ENCODE data around the gene SLC35E1.
"Not testable (repeated sequence)": the region's sequence is repeated elsewhere in the genome, so short reads cannot be mapped to it uniquely, and the experiment has no call there.

SLC35E1 gene

DNA sequence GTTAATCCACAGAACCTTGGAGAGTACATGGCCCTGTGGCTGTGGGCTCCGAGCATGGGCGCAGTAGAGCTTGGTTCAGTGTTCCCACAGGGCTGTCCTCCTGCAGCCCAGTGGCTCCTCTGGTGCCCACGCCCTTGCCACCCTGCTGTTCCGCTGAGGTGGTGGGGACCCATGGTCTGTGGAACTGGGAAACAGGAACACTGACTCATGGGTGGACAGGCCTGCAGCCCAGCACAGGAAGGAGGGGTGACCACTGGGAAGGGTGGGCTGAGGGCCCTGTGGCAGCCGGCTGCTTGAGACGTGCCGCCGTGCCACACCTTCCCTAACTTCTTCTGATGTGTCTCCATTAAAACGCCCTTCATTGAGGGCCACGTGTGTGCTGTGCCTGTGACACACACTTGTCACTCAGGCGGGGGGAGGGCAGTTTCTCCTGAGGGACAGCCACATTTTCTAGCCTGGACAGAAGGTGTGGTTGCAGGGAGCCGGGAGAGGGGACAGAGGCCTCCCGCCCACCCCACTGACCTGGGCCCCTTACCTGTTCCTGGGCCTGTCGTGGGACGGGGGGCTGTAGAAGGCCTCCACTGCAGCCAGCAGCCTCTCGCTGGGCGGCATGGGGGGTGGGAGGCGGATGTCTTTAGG lies 51.1 kb downstream of the SLC35E1 start:
- DNase-seq: no peak

DNA sequence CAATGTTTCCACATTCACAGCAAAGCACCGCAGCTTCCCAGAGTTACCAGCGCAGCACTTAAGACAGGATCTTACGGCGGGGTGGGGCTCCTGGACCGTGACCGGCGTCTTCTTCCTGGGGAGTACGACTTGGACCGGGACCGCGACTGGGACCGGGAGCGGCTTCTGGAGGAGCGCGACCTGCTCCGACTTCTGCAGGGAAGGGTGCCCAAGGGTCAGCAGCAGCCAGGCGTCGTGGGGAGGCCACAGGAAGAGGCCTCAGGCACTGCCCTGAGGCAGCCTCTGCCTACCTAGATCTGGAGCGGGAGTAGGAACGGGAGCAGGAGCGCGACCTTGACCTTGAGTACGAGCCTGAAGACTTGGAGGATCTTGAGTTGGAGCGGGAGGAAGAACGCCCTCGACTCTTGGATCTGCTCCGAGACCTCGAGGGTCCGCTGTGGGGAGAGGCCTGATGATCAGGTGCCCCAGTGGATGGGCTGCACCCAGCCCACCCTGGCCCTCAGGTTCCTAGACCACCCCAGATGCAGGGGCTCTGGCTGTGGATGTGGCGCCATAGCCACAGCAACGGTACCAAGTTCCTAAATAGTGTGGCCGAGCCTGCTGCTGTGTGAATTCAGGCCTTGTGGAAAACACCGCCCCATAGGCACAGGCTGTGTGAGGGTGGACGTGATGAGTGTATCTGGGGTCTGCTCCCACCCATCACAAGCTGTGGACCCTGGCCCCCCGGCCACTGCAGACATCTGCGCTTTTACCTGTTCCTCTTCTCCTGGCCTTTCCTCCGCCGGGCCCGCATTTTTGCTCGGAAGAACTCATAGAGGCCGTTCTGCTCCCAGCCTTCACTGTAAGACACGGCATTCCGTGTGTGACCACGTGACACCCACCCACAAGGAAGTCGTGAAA lies 51.9 kb downstream of the SLC35E1 start:
- DNase-seq: no peak

DNA sequence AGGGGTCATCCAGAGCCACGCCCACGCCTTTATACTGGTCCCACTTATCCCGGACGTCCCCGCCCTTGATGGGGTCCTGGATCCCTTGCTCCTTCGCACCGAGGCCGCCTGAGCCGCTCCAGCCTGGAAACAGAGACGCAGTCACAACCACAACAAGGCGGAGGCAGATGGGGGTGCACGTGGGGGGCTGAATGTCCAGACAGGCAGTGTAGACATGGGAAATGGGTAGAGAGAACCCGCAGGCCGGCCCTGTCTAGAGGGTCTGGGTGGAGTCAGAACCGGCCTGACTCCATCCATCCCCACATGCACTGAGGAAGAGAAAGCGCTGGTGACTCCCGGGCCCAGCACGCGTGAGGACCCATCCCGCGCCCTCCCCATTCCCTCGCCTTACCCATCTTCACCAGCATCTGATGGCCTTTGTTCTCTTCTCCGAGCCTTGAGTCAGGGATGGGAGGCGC lies 53.0 kb downstream of the SLC35E1 start:
- no peak for DNase-seq

DNA sequence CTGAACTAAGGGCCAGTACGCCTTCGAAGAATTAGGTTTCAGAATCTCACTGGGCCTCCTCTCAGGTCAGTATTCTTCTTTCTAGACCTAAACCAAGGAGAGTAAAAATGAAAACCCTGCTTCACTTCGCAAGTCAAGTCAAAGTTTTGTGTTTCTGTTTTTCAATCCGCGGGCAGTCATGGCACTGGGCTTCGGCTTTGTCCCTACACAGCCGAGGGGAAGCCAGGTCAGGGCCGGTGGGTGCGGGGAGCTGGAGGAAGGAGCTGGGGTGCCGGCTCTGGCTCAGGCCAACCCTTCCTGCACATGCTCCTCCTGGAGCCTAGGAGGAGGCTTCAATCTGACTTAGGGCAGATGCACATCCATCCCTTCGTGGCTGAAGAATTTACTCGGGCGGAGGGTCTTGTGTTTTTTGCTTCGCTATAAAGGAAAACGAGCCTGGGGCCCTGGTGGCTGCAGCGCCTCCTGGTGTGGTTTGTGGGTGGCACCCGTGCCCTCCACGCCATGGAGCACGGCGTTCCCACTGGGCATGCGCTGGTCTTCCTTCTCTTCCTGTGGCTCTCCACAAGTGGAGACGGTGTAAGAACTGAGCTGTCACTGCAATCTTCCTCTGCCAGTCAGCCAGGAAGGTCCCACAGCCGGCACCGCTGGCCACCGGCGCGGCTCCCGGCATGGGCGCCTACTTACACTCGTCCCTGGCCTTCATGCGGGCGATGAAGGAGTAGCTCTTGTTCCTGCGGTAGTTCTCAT lies 53.6 kb downstream of the SLC35E1 start:
- no peak for DNase-seq

DNA sequence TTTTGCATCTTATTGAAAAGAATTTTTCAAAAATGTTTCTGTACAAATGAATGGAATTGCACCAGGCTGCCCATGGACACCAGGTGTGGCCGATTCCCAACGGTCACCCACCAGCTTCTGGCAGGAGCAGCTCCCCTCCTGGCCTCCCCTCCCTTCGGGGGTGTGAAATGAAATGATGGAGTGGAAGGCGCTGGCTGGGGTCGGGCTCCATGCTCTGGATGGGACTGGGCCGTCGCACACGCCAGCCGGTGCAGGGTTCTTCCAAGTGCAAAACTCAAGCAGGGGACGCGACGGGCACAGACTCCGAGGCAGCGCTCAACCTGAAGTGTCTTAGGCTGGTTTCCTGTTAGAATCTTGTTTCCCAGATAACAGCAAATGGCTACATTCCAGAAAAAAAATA lies 54.2 kb downstream of the SLC35E1 start:
- DNase-seq: no peak

DNA sequence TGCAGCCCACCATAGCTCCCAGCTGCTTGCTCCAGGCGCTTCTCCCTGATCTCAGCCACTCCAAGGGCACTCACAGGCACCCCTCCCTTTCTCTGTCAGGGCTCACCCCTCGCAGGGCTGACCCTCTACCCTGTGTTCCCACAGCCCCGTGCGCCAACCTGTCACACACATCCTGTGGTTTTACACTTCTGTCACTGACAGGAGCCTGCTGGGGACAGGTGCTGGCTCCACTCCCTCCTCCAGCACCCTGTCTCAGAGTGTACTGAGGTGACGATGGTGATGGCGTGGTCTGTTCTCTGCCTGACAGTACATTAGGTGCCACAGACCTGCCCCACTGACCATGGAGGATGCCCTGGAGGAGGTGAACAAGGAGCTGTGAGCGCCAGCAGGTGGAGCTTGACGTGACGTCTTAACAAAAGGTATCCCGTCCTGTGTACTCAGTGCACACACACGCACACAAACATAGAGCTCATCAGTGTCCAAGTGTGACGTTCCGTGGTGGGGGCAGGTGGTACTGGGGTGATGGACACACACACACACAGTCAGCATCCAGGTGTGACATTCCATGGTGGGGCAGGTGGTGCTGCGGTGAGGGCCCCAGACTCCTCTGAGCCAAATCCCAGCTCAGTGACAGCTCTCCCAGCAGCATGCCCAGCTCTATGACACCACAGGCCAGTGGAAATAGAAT lies 55.1 kb downstream of the SLC35E1 start:
- no peak for DNase-seq

DNA sequence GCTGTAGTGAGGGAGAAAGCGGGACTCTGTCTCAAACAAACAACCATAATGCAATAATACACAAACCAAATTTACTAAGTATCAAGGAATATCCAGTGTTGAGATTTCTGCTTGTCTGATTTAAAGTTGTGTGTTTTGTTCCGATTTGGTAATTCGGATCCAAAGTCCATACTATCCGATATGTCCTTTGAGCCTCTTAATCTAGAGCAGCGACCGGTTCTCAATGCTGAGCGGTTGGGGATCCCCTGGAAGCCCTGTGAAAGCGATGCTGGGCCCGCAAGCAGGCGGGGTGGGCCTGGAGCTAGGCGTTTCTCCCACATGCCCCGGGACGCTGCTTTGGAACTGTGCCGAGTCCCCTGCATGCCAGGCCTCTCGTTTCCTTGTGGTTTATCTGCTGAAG lies 55.8 kb downstream of the SLC35E1 start:
- no peak for DNase-seq

DNA sequence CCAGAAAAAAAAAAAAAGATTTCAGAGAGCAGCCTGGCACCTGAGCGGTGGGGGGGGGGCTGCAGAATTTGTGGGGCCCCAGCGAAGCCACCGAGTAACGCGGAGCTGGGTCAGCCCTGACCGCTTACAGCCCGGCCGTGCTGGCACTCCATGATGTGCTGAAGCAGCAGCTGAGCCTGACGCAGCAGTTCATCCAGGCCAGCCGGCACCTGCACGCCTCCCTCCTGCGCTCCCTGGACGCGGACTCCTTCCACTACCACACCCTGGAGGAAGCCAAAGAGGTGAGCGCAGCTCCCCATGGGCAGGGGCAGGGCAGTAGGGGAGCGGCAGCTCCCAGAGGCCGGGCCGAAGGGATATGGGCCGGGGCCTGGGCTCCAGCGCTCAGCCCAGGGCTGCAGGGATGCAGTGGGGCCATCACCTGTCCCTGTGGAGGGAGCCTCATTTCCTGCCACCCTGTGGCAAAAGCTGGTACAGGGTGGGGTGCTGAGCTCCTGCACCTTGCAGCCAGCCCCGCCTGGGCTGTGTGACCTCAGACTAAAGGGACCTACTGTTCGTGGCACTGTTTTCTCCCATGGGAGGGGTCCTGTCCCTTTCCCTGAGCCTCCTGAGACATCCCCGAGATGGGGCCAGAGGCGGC lies 57.7 kb downstream of the SLC35E1 start:
- no peak for DNase-seq

DNA sequence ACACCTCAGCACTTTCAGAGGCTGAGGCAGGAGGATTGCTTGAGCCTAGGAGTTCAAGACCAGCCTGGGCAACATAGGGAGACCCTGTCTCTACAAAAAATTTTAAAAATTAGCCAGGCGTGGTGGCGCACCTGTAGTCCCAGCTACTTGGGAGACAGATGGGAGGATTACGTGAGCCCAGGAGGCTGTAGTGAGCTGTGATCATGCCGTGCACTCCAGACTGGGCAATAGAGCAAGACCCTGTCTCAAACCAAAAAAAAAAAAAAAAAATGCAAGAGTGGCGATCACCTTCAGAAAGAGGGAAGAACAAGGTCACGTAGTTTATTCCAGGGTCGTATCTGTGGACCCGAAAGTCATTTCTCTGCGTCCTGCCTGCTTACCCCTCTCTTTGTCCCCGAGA lies 59.6 kb downstream of the SLC35E1 start:
- DNase-seq: not testable (repeated sequence)

DNA sequence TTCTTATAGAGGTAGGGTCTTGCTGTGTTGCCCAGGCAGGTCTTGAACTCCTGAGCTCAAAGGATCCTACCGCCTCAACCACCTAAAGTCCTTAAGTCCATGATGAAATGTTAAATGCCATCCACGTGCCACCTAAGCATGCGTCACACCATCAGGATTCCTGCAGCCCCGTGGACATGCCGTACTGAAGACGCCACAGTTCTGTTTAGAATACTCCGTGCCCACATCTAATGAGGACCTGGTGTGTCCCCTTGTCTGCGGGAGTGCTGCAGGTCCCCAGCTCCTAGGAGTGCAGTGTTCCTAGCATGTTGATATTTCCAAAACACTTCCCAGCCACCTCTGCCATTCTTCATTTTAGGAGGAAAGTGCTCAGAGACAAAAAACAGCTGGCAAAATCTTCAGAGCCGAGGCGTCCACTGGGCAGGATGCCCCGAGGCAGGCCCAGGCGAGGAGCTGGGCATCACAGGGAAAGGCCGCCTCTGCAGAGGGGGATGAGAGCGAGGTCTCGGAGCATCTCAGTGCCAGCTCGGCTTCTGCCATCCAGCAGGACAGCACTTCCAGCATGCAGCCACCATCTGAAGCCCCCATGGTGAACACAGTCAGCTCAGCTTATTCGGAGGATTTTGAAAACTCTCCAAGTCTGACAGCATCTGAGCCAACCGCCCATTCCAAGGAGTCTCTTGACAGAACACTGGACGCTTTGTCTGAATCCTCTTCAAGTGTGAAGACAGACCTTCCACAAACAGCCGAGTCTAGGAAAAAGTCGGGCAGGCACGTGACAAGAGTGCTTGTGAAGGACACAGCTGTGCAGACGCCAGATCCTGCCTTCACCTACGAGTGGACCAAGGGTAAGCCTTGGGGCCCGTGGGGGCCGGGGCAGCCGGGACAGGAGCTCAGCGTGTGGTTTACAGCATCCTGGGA lies 62.8 kb downstream of the SLC35E1 start:
- no peak for DNase-seq

DNA sequence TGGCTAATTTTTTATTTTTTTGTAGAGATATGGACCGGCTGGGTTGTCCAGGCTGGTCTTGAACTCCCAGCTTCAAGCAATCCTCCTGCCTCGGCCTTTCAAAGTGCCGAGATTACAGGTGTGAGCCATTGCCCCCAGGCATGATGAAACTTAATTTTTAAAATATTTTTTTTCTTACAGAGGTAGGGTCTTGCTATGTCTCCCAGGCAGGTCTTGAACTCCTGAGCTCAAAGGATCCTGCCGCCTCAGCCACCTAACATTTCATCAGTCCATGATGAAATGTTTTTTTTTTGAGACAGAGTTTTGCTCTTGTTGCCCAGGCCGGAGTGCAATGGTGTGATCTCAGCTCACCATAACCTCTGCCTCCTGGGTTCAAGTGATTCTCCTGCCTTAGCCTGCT lies 63.7 kb downstream of the SLC35E1 start:
- no peak for DNase-seq

DNA sequence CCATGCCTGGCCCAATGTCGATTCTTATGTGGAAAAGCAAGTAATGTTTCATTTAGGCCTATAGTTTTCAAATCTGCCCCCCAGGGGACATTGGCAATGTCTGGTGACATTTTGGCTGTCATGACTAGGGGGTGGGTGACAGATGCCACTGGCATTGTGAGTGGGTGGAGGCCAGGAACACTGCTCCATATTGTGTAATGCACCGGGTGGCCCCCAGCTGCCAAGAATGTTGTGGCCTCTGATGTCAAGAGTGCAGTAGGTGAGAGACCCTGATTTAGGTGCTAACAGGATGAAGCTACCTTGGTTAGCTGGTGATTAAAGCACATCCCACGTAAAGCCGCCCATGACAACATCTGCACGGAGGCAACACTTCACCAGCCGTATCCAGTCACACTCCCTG lies 65.3 kb downstream of the SLC35E1 start:
- no peak for DNase-seq

DNA sequence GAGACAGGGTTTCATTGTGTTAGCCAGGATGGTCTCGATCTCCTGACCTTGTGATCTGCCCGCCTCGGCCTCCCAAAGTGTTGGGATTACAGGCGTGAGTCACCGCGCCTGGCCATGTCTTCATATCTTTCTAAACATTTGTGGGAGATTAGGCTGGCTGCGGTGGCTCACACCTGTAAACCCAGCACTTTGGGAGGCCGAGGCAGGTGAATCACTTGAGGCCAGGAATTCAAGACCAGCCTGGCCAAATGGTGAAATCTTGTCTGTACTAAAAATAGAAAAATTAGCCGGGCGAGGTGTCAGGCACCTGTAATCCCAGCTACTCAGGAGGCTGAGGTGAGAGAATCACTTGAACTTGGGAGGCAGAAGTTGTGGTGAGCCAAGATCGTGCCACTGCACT lies 66.1 kb downstream of the SLC35E1 start:
- not testable (repeated sequence) for DNase-seq

DNA sequence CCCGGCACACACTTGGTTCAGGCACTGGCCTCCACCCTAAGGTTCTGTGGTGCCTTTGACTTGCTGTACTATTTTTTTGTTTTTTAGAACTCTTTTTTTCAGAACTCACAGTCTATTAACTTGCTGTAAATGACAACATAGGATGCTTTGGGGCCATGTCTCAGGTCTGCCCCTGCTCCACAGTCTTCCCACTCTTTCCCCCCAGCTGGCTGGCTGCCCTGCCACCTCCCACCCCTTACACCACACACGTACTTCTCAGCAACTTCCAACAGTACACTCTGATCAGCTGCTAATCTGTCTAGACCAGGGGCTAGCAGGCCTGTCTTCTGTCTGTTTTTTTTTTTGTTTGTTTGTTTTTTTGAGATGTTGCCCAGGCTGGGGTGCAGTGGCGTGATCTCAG lies 67.9 kb downstream of the SLC35E1 start:
- DNase-seq: no peak

All from CD4-positive, alpha-beta T cell treated with Interleukin-4 for 4 hours (primary cell).